Measurements from ENCODE around the gene TPRN.

TPRN gene

GRCh38 chr9:137160716-137161557 lies 39.6 kb downstream of the TPRN start:
- no peak for DNase-seq (ENCODE audit: low spot score)

GRCh38 chr9:137160054-137160425 lies 40.5 kb downstream of the TPRN start:
- DNase-seq (ENCODE audit: low spot score), result no peak

GRCh38 chr9:137159105-137160053 lies 41.2 kb downstream of the TPRN start:
- no peak for DNase-seq (ENCODE audit: low spot score)

- no peak for DNase-seq (ENCODE audit: low spot score)
These were observed 41.9 kb downstream of the TPRN start for GRCh38 chr9:137158625-137159024.

- DNase-seq (ENCODE audit: low spot score), result no peak
These were observed 42.7 kb downstream of the TPRN start for GRCh38 chr9:137157618-137158415.

- peak; percentile 81 for DNase-seq (ENCODE audit: low spot score)
These were observed 43.8 kb downstream of the TPRN start for GRCh38 chr9:137156567-137157375.

- DNase-seq (ENCODE audit: low spot score), result no peak
These were observed 47.6 kb downstream of the TPRN start for GRCh38 chr9:137152844-137153405.

GRCh38 chr9:137150617-137151457 lies 49.7 kb downstream of the TPRN start:
- DNase-seq (ENCODE audit: low spot score), result peak; percentile 81

- DNase-seq (ENCODE audit: low spot score), result peak; percentile 63
These were observed 50.5 kb downstream of the TPRN start for GRCh38 chr9:137149942-137150616.

- DNase-seq (ENCODE audit: low spot score), result no peak
These were observed 51.2 kb downstream of the TPRN start for GRCh38 chr9:137149363-137149762.

GRCh38 chr9:137148661-137149060 lies 51.9 kb downstream of the TPRN start:
- no peak for DNase-seq (ENCODE audit: low spot score)

- no peak for DNase-seq (ENCODE audit: low spot score)
These were observed 52.3 kb downstream of the TPRN start for GRCh38 chr9:137148242-137148641.

GRCh38 chr9:137147793-137148160 lies 52.8 kb downstream of the TPRN start:
- no peak for DNase-seq (ENCODE audit: low spot score)

GRCh38 chr9:137147091-137147792 lies 53.3 kb downstream of the TPRN start:
- no peak for DNase-seq (ENCODE audit: low spot score)

GRCh38 chr9:137146527-137146918 lies 54.0 kb downstream of the TPRN start:
- DNase-seq (ENCODE audit: low spot score), result no peak

GRCh38 chr9:137145731-137146526 lies 54.6 kb downstream of the TPRN start:
- no peak for DNase-seq (ENCODE audit: low spot score)

- DNase-seq (ENCODE audit: low spot score), result no peak
These were observed 57.1 kb downstream of the TPRN start for GRCh38 chr9:137143459-137143858.

All from germinal center (tissue), 1 donor.